Mammary epithelial cell (primary cell): ENCODE results near the gene BTC.

ENCODE experiments used
- EZH2 ChIP-seq: IDR thresholded peaks from 2 replicates; pipeline ENCODE4 v1.6.1; 2012; ENCODE audit warnings: low read length, inconsistent platforms, borderline replicate concordance
- TF ChIP-seq, protein P1 (sequence below), 2 donors: IDR thresholded peaks in 1 of 2; conservative IDR thresholded peaks in 1 of 2; 2 replicates each; pipeline ENCODE4 v1.5.1; 2011 to 2012; ENCODE audit warnings: inconsistent platforms in 2 of 2, low read length in 2 of 2, mild to moderate bottlenecking in 2 of 2, control low read depth in 1 of 2, low read depth in 1 of 2; ENCODE audit not compliant: insufficient read depth in 1 of 2; ENCODE audit errors: extremely low read depth in 1 of 2

DNA sequence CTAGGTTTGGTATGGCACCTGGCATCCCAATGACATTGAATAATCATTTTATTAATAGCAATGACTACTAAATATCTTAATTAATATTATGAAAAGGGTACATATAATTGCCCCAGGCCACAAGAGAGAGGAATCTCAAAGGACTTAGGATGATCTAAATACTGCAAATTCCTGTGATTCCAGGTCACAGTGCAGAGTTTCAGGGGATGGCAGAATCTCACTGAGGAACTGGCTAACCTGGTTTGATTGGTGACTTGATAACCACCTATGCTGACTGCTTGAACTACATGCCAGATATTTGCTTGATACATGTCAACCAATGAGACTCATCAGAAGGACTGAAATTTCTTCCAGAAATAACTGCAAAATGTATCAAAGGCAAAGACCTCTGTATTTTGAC is 37.2 kb downstream of the BTC start:
- TF ChIP-seq, protein P1, sequence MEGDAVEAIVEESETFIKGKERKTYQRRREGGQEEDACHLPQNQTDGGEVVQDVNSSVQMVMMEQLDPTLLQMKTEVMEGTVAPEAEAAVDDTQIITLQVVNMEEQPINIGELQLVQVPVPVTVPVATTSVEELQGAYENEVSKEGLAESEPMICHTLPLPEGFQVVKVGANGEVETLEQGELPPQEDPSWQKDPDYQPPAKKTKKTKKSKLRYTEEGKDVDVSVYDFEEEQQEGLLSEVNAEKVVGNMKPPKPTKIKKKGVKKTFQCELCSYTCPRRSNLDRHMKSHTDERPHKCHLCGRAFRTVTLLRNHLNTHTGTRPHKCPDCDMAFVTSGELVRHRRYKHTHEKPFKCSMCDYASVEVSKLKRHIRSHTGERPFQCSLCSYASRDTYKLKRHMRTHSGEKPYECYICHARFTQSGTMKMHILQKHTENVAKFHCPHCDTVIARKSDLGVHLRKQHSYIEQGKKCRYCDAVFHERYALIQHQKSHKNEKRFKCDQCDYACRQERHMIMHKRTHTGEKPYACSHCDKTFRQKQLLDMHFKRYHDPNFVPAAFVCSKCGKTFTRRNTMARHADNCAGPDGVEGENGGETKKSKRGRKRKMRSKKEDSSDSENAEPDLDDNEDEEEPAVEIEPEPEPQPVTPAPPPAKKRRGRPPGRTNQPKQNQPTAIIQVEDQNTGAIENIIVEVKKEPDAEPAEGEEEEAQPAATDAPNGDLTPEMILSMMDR (conservative IDR thresholded peaks at IDR 0.05 in 1 of 2, IDR thresholded peaks at IDR 0.05 in 1 of 2; ENCODE audit: extremely low read depth in 1 of 2, insufficient read depth in 1 of 2, low read depth in 1 of 2, low read length in 2 of 2) = no peak
- TF ChIP-seq EZH2 = no peak
